SK-N-SH (cell line): ENCODE results near the gene ARHGAP21. TPM values are rescaled to one million over a fixed set of nuclear protein-coding genes. Genes with fewer than 3 reads are reported as not detected.
A peak's percentile ranks its signal among the peaks of the same experiment; 100 is the strongest.

Experiments used
- CTCF ChIA-PET: fragments of 300-600, 350-600 bp; formaldehyde crosslinking; extraction: SDS; loops from one replicate; lab custom pipeline; 2021; lab: Yijun Ruan, JAX
- POLR2A ChIA-PET: fragments of 350-600 bp; sonication (Branson Sonifier 250); formaldehyde crosslinking; extraction: SDS; loops from one replicate; lab custom pipeline; 2020; ENCODE audit warnings: antibody characterized with exemption, inconsistent platforms; lab: Yijun Ruan, JAX
- DNase-seq: peaks from one replicate; pipeline ENCODE4 v3.0.0; 2012
- H2AFZ ChIP-seq: fragments of 200-600 bp; sonication (generic); 2 replicates; pipeline ENCODE4 v1.8.1; 2016; ENCODE audit warnings: antibody characterized with exemption, mild to moderate bottlenecking, low read depth
- H3F3A ChIP-seq: fragments of 200-600 bp; sonication (generic); replicated peaks from 2 replicates; pipeline ENCODE3; 2016; ENCODE audit warnings: antibody characterized with exemption, mild to moderate bottlenecking; ENCODE audit not compliant: insufficient read depth
- H3K27ac ChIP-seq, 2 experiments: fragments of 200-500 bp in 1 of 2; fragments of 200-600 bp in 1 of 2; sonication (Bioruptor generic) in 1 of 2; sonication (generic), shearing (Covaris generic) in 1 of 2; 2 replicates each; pipeline versions ENCODE4 v1.5.1 to v1.6.1; 2014 to 2016; ENCODE audit warnings: low read depth in 2 of 2, inconsistent platforms in 1 of 2, low read length in 1 of 2, mild to moderate bottlenecking in 1 of 2, mixed read lengths in 1 of 2
- H3K27me3 ChIP-seq: fragments of 200-600 bp; sonication (generic), shearing (Covaris generic); 2 replicates; pipeline ENCODE4 v1.6.1; 2016; ENCODE audit warnings: mixed run types; ENCODE audit not compliant: insufficient read depth
- H3K36me3 ChIP-seq, 2 experiments: fragments of 200-500 bp in 1 of 2; fragments of 200-600 bp in 1 of 2; sonication (Bioruptor generic) in 1 of 2; sonication (generic) in 1 of 2; replicated peaks in 1 of 2; 2 replicates each; pipeline versions ENCODE3 to v1.5.1; 2014 to 2016; ENCODE audit warnings: low read length in 1 of 2, mild to moderate bottlenecking in 1 of 2; ENCODE audit not compliant: insufficient read depth in 2 of 2, control insufficient read depth in 1 of 2
- H3K4me1 ChIP-seq, 2 experiments: fragments of 200-500 bp in 1 of 2; fragments of 200-600 bp in 1 of 2; sonication (Bioruptor generic) in 1 of 2; sonication (generic), shearing (Covaris generic) in 1 of 2; 2 replicates each; pipeline versions ENCODE4 v1.5.1 to v1.6.1; 2014 to 2016; ENCODE audit warnings: low read depth in 1 of 2, low read length in 1 of 2, mixed run types in 1 of 2; ENCODE audit not compliant: insufficient read depth in 2 of 2, control insufficient read depth in 1 of 2
- H3K4me2 ChIP-seq: fragments of 200-600 bp; sonication (generic), shearing (Covaris generic); 2 replicates; pipeline ENCODE4 v1.6.1; 2017; ENCODE audit warnings: mixed run types
- H3K4me3 ChIP-seq, 2 experiments: fragments of 200-500 bp in 1 of 2; fragments of 200-600 bp in 1 of 2; sonication (Bioruptor generic) in 1 of 2; sonication (generic), shearing (Covaris generic) in 1 of 2; 2 replicates each; pipeline versions ENCODE4 v1.5.1 to v1.8.1; 2014 to 2016; ENCODE audit warnings: low read depth in 2 of 2, inconsistent platforms in 1 of 2, low read length in 1 of 2, mild to moderate bottlenecking in 1 of 2, mixed read lengths in 1 of 2, moderate library complexity in 1 of 2
- H3K79me2 ChIP-seq: fragments of 200-600 bp; sonication (generic); 2 replicates; pipeline ENCODE4 v1.8.1; 2017; ENCODE audit warnings: mild to moderate bottlenecking; ENCODE audit not compliant: insufficient read depth
- H3K9ac ChIP-seq: fragments of 200-600 bp; sonication (generic); 2 replicates; pipeline ENCODE4 v1.6.1; 2017; ENCODE audit warnings: mixed run types
- H3K9me2 ChIP-seq: fragments of 200-600 bp; sonication (generic); 2 replicates; pipeline ENCODE4 v1.6.1; 2017; ENCODE audit warnings: mixed run types
- H3K9me3 ChIP-seq: fragments of 200-600 bp; sonication (generic); 2 replicates; pipeline ENCODE4 v1.6.1; 2017; ENCODE audit warnings: mixed run types, mild to moderate bottlenecking, moderate library complexity
- H4K20me1 ChIP-seq: fragments of 200-600 bp; sonication (generic); 2 replicates; pipeline ENCODE4 v1.6.1; 2017; ENCODE audit warnings: mild to moderate bottlenecking, mixed run types; ENCODE audit not compliant: insufficient read depth
- ELF1 ChIP-seq: IDR thresholded peaks from 2 replicates; pipeline ENCODE4 v1.4.0; 2012
- EP300 ChIP-seq, 2 experiments: IDR thresholded peaks; 2 replicates each; pipeline versions ENCODE4 v1.4.0 to v1.6.1; 2012; ENCODE audit warnings: borderline replicate concordance in 1 of 2, low read depth in 1 of 2, low read length in 1 of 2
- FOXJ3 ChIP-seq: sonication (generic); formaldehyde crosslinking; IDR thresholded peaks from 2 replicates; pipeline ENCODE4 v1.5.1; 2020; ENCODE audit warnings: mild to moderate bottlenecking, missing genetic modification reagents
- GABPA ChIP-seq: IDR thresholded peaks from 2 replicates; pipeline ENCODE4 v1.4.0; 2012; ENCODE audit warnings: low read depth, mild to moderate bottlenecking
- MAX ChIP-seq: IDR thresholded peaks from 2 replicates; pipeline ENCODE4 v1.4.0; 2012; ENCODE audit warnings: low read depth
- MEF2A ChIP-seq: IDR thresholded peaks from 2 replicates; pipeline ENCODE4 v1.4.0; 2012; ENCODE audit warnings: low read depth, borderline replicate concordance
- PBX3 ChIP-seq: IDR thresholded peaks from 2 replicates; pipeline ENCODE4; 2012
- POLR2AphosphoS5 ChIP-seq: IDR thresholded peaks from 2 replicates; pipeline ENCODE4 v1.6.1; 2012; ENCODE audit warnings: low read depth, low read length
- REST ChIP-seq: IDR thresholded peaks from 2 replicates; pipeline ENCODE4 v1.6.1; 2012; ENCODE audit warnings: mild to moderate bottlenecking, low read depth, low read length, moderate library complexity
- RXRA ChIP-seq: IDR thresholded peaks from 2 replicates; pipeline ENCODE4 v1.4.0; 2012; ENCODE audit warnings: low read depth, mild to moderate bottlenecking, borderline replicate concordance
- TCF12 ChIP-seq: IDR thresholded peaks from 2 replicates; pipeline ENCODE4 v1.4.0; 2012
- TEAD4 ChIP-seq: IDR thresholded peaks from 2 replicates; pipeline ENCODE4 v1.4.0; 2012; ENCODE audit warnings: mild to moderate bottlenecking, borderline replicate concordance; ENCODE audit not compliant: insufficient read depth
- YY1 ChIP-seq: IDR thresholded peaks from 2 replicates; pipeline ENCODE4 v1.4.0; 2012; ENCODE audit warnings: low read depth, mild to moderate bottlenecking
- ZBTB33 ChIP-seq: IDR thresholded peaks from 2 replicates; pipeline ENCODE4 v1.4.0; 2012; ENCODE audit warnings: low read depth, borderline replicate concordance
- WGBS: methylation state at CpG from one replicate; pipeline ENCODE4 v1.1.6; 2017; ENCODE audit warnings: low lambda C conversion rate; 5-methylcytosine and 5-hydroxymethylcytosine counted together
- polyA plus RNA-seq, 3 experiments: library from polyadenylated mRNA; depleted of rRNA; stranded (reverse); fragments of >200 nt; gene quantifications; 2 replicates each; pipeline ENCODE4 v1.2.3, GENCODE V29; 2012
- TF ChIP-seq, protein P1 (sequence below): fragments of 200-600 bp; sonication (generic); IDR thresholded peaks from 2 replicates; pipeline ENCODE4 v1.6.1; 2017; ENCODE audit warnings: antibody characterized with exemption, mild to moderate bottlenecking, moderate library complexity
- TF ChIP-seq, protein P2 (sequence below): fragments of 150-350 bp; IDR thresholded peaks from 2 replicates; pipeline ENCODE4 v1.6.1; 2017; ENCODE audit warnings: antibody characterized with exemption, low read length, low read depth, borderline replicate concordance

The ARHGAP21 gene
- polyA plus RNA-seq, 1 of the 3 experiments (the other 2 are of a cell fraction), result 27.8 TPM

DNA sequence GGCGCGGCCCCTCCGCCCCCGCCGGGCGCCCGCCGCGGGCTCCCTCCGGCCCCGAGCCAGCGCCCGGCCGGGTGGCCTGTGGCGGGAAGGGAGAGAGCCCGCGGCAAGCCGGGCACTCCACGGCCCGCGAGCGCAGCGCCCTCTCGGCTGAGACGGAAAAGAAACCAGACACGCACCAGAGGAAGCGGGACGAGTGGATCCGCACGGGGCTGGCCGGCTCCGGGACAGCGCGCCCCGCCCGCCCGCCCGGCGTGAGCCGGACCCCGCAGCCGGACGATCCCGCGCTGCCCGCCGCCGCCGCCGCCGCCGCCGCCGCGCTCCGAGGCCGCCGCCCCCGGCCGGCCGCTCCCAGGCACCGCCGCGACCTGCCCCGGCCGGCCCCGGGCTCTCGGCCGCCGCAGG, 300 bp downstream of the ARHGAP21 start:
- Histone ChIP-seq H3K9ac (peak overlapping the region; percentile 93; the same call in 1 of the 2 replicates), H3K9me2 (no peaks in the 10 kb centered on the region)
- DNase-seq, result peak; percentile 76

More for the DNA sequence above, 300 bp downstream of the ARHGAP21 start:
- Histone ChIP-seq H2AFZ (no peak overlapping the region; the same call in 1 of the 2 replicates), H3K4me2 (no peak overlapping the region), H3K79me2 (peaks cover 47% of the 10 kb centered on the region), H3K27ac (peak overlapping the region; percentile 89 to 91), H3K4me3 (peak overlapping the region in 1 of 2 experiments; percentile 80; a peak in 2 of 4 replicates), H4K20me1 (peaks cover 33% of the 10 kb centered on the region), H3K36me3 (peaks cover 0 to 8% of the 10 kb centered on the region in 2 experiments), H3F3A (peaks cover 17% of the 10 kb centered on the region), H3K4me1 (peaks cover 0 to 26% of the 10 kb centered on the region in 2 experiments; a peak in 2 of 4 replicates), H3K9me3 (no peaks in the 10 kb centered on the region), H3K27me3 (no peaks in the 10 kb centered on the region)
- POLR2A ChIA-PET, result interaction anchor here (1.4 kb wide), 1 partner anchor 293 kb away, joined by 4 read pairs; the partner anchor contains the start of genes ENKUR and THNSL1
- TF ChIP-seq RXRA, result no peak
- no peak for TF ChIP-seq POLR2AphosphoS5
- no peak for TF ChIP-seq TCF12
- no peak for TF ChIP-seq ZBTB33
- TF ChIP-seq MAX, result no peak
- no peak for TF ChIP-seq GABPA
- no peak for TF ChIP-seq EP300 (IDR thresholded peaks at IDR 0.05; ENCODE audit: borderline replicate concordance in 1 of 2, low read depth in 1 of 2, low read length in 1 of 2)
- TF ChIP-seq PBX3, result no peak
- TF ChIP-seq ELF1, result no peak
- TF ChIP-seq, protein P1, sequence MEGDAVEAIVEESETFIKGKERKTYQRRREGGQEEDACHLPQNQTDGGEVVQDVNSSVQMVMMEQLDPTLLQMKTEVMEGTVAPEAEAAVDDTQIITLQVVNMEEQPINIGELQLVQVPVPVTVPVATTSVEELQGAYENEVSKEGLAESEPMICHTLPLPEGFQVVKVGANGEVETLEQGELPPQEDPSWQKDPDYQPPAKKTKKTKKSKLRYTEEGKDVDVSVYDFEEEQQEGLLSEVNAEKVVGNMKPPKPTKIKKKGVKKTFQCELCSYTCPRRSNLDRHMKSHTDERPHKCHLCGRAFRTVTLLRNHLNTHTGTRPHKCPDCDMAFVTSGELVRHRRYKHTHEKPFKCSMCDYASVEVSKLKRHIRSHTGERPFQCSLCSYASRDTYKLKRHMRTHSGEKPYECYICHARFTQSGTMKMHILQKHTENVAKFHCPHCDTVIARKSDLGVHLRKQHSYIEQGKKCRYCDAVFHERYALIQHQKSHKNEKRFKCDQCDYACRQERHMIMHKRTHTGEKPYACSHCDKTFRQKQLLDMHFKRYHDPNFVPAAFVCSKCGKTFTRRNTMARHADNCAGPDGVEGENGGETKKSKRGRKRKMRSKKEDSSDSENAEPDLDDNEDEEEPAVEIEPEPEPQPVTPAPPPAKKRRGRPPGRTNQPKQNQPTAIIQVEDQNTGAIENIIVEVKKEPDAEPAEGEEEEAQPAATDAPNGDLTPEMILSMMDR, result no peak
- TF ChIP-seq YY1, result no peak
- TF ChIP-seq FOXJ3, result no peak
- no peak for TF ChIP-seq TEAD4
- TF ChIP-seq MEF2A, result no peak
- TF ChIP-seq, protein P2, sequence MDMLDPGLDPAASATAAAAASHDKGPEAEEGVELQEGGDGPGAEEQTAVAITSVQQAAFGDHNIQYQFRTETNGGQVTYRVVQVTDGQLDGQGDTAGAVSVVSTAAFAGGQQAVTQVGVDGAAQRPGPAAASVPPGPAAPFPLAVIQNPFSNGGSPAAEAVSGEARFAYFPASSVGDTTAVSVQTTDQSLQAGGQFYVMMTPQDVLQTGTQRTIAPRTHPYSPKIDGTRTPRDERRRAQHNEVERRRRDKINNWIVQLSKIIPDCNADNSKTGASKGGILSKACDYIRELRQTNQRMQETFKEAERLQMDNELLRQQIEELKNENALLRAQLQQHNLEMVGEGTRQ, result no peak
- no peak for TF ChIP-seq REST
- no CpG with 5 or more reads among the region's 70 CpGs for whole genome bisulfite sequencing
- CTCF ChIA-PET, result interaction anchor here (1.0 to 1.5 kb wide), 3 partner anchors 43 to 290 kb away, joined by 3 to 5 read pairs (median 4); no protein-coding TSS in a partner anchor
